Left renal cortex interstitium (tissue), 4 donors: ENCODE results near the gene PDGFA. TPM values are rescaled to one million over a fixed set of nuclear protein-coding genes. Genes with fewer than 3 reads are reported as not detected.

Source experiments
- DNase-seq, 4 donors: peaks; one replicate each; pipeline ENCODE4 v3.0.0-alpha.2; 2013; ENCODE audit warnings: low read depth in 4 of 4, low spot score in 2 of 4, missing footprints in 1 of 4
- polyA plus RNA-seq, 4 donors: library from polyadenylated mRNA; unstranded; fragments of 120-200 nt; gene quantifications; one replicate each; pipeline ENCODE4 v1.2.1, GENCODE V29; 2013; ENCODE audit not compliant: insufficient read length in 4 of 4

The PDGFA gene
- polyA plus RNA-seq, 4 donors = 44.5 to 57.8 (median 50.3) TPM

GRCh38 chr7:538764-539685 lies 19.4 kb upstream of the PDGFA start:
- DNase-seq = no peak

GRCh38 chr7:537911-538634 lies 18.4 kb upstream of the PDGFA start:
- DNase-seq = no peak

DNA sequence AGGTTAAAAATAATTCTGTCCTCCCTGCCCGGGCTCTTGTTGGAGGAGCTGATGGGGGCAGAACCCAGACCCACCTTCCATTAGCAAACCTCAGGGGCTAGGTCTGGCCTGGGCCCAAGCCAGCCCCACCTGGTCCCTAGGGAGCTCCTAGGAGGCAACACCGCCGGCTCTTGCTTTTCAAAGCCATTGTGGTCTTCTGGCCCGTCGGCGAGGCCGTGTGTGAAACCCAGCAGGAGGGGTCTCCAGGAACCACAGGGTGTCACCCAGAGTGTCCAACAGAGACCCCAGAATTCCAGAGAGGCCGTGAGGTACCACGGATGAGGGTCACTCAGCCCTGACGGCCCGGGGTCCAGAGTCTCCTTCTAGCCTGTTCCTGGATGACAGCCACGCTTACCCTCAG lies 16.6 kb upstream of the PDGFA start:
- no peak for DNase-seq

- no peak for DNase-seq
Observed at GRCh38 chr7:534959-535358, 15.3 kb upstream of the PDGFA start.

GRCh38 chr7:534075-534474 lies 14.4 kb upstream of the PDGFA start:
- no peak for DNase-seq

DNA sequence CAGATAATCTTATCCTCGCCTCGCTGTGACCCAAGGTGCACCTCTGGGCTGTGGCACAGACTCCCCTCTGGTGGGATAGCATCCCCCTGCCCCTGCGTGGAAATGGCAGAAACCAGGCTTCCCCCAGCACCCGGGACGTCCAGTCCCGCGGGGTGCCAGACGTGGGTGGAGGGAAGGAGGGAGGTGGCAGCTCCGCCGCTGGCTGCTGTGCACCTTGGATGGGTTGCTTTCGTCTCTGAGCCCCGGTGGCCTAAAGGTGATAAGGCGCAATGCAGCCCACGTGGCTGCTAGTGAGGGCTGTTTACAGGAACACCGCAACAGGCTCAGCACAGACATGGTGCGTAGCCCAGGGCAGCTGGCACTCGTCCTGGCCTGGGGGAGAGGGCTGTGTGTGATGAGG lies 13.6 kb upstream of the PDGFA start:
- DNase-seq = no peak

GRCh38 chr7:532379-533143 lies 12.9 kb upstream of the PDGFA start:
- no peak for DNase-seq

DNA sequence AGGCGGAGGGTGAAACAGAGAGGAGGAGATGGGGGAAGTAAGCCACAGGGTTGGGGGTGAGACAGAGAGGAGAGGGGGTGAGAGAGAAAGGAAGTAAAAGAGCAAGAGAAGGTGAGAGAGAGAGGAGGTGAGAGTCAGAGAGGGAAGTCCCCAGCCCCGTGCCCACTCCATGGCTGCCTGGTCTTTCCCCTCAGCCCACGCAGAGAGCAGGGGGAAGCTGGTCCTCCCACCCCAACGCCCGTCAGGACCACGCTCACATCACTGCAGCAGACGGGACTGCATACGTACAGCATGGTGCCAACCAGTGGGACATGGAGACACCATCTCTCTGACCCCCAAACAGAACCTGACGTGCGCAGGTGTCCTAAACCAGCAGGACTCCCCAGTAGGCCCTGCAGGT lies 12.1 kb upstream of the PDGFA start:
- DNase-seq = no peak

GRCh38 chr7:528451-528850 lies 8.8 kb upstream of the PDGFA start:
- DNase-seq = no peak

DNA sequence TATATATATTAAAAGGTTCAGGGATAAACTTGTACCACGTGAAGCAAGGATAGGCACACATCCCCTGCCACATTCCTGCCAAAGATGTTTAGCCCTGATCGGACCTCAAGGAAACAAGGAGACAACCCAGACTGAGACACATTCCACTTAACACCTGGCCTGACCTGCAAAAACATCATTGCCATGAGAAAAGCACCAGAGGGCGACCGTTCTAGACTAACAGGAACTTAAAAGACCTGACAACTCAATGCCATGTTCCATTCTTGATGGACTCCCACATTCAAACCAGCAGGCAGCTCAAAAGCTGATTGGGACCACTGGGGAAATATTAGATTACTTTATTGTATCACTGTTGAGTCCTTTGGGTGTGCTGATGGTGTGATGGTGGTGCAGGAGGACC lies 8.1 kb upstream of the PDGFA start:
- DNase-seq = no peak

DNA sequence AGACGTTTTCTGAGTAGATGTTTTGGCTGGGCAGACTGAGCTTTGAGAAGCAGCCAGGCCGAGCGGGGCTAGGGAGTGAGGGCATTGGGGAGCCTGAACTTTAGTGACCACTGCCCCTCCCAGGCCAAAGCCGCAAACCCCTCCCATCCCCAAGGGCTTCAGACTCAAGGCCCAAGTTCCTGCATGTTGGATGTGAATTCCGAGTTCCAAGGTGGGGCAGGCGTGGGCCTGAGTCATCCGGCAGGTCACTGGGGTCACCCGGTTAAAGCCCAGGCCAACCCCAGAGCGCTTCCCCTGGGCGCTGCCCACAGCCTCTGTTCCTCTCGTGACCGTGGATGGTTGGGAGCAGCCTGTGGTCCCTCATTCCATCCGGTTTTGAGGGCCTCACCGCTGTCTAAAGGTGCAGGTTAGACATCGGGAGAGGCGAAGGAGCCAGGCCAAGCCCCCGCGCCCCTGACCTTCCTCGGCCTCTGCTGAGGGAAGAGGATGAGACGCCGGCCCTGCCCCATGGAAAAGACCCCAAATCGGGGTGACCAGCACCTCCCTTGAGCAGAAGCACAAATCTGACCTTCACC lies 6.9 kb upstream of the PDGFA start:
- DNase-seq = no peak

- DNase-seq = no peak
Observed at GRCh38 chr7:525740-526139, 6.1 kb upstream of the PDGFA start.

GRCh38 chr7:524800-525199 lies 5.2 kb upstream of the PDGFA start:
- no peak for DNase-seq

DNA sequence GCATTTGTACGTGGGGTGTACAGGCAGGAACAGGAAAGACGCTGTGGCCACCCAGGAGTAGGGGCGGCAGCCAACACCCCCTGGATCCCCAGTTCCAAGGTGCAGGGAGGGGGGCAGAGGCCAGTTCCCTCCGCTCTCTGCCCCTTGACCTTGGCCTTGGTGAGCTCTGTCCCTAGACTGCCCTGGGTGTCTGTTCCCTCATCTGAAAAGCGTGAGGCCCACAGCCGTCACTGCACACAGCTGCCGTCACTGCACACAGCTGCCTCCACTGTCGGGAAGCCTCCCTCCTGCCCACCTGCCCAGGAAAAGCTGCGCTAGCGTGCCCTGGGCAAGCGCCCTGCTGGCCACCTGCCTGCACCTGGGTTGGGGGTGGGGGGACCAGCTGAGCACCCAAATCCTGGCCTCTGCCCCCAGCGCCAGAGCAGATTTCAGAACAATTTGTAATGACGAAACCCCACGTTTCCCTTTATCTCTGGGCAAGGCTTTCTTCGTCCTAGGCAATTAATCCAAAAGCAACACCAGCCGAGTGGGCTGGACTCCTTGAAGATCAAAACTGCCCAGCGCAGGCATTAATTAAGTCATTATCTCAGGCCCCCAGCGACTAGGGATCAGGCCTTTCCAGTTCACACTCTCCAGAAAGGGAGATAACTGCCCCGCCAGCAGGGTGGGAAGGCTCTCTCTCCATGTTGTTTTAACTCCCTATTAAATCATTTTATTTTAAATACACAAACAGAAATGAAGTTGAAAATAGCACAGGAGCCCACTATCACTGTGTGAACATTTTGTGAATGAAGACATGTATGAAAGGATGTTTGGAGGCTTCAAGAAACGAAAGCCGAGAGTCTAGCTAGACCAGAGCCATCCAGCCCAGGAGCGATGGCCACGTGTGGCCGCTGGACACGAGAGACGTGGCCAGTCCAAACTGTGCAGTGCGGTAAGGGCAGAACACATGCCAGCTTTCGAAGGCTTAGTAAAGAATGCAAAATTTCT lies 4.0 kb upstream of the PDGFA start:
- DNase-seq = no peak

DNA sequence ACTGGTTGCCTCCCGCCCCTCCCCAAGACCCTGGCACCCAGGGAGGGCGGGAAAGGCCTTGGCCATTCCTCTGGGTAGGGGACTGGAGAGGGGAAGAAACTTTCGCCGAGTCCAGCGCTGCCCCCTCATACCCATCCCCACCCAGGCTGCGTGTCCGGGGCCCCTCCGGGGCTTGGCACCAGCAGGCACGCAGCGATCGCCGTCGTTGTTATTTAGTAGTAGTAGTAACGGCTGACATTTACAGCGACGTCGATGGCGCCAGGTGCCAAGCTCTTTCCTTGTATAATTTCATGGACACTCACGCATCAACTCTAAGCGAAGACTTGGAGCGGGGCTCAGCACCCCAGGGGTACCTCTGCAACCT lies 3.3 kb upstream of the PDGFA start:
- no peak for DNase-seq

DNA sequence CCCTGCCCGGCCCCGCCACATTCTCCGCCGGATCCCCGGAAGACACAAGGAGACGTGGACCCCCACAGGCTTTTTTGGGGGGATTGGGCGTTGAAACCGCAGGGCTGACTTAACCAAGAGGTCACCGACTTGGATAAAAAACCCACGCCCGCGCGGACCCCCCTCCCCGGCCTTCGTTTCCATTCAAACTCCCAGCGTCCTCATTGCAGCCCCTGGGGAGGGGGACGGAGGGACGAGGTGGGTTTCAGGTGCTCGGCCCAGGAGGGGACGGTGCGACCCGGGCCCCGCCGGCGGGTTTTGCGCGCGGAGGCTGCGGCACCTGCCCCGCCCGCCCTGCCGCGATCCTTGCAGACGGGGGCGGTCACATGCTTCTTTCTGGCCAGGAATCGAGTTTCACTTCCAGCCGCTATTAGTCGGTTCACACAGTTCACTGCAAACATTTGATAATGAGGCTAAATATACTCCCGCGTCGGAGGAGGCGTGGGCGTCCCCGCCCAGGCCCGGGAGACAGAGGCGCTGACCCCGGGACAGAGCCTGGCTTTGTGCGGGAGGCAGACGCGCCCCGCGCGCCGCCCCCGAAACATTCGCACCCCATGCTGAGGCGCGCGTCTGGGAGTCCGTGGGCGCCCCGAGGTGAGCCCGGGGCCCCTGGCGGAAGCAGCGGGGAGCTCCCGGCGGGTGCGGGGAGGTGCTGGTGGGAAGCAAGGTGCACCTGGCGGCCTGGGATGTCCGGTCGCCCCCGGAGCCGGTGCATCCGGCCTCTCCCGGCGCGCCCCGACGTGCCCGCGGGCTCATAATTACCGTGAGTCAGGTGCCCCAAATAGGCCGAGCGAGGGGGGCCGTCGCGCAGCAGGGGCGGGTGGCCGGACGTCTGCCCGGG lies 2.7 kb upstream of the PDGFA start:
- no peak for DNase-seq

GRCh38 chr7:521221-522070 lies 1.8 kb upstream of the PDGFA start:
- no peak for DNase-seq
